ENCODE measurements around the gene EIF4A2.
A peak's percentile ranks its signal among the peaks of the same experiment; 100 is the strongest.
"Not testable (repeated sequence)": the region's sequence is repeated elsewhere in the genome, so short reads cannot be mapped to it uniquely, and the experiment has no call there.

EIF4A2 gene

GRCh38 chr3:186788482-186789370, 5.3 kb downstream of the EIF4A2 start:
- Histone ChIP-seq H3K27me3 (ENCODE audit: control insufficient read depth, insufficient read depth, low read length) (no peaks in the 10 kb centered on the region), H3K9ac (ENCODE audit: low read length) (no peak overlapping the region), H3K36me3 (ENCODE audit: control insufficient read depth, insufficient read depth, low read length) (peaks cover 51% of the 10 kb centered on the region), H3K4me1 (ENCODE audit: control insufficient read depth, insufficient read depth, low read length) (peaks cover 26% of the 10 kb centered on the region), H3K4me3 (ENCODE audit: low read length) (no peak overlapping the region), H3K27ac (ENCODE audit: low read depth, low read length) (no peak overlapping the region)

GRCh38 chr3:186789554-186790260, 6.3 kb downstream of the EIF4A2 start:
- no peak overlapping the region for H3K9ac ChIP-seq (ENCODE audit: low read length)
- H3K27me3 ChIP-seq (ENCODE audit: control insufficient read depth, insufficient read depth, low read length) = no peaks in the 10 kb centered on the region
- peaks cover 42% of the 10 kb centered on the region for H3K36me3 ChIP-seq (ENCODE audit: control insufficient read depth, insufficient read depth, low read length)
- peaks cover 24% of the 10 kb centered on the region for H3K4me1 ChIP-seq (ENCODE audit: control insufficient read depth, insufficient read depth, low read length)
- no peak overlapping the region for H3K4me3 ChIP-seq (ENCODE audit: low read length)
- H3K27ac ChIP-seq (ENCODE audit: low read depth, low read length) = no peak overlapping the region

- Histone ChIP-seq H3K9ac (ENCODE audit: low read length) (no peak overlapping the region), H3K27ac (ENCODE audit: low read depth, low read length) (no peak overlapping the region), H3K4me3 (ENCODE audit: low read length) (no peak overlapping the region), H3K27me3 (ENCODE audit: control insufficient read depth, insufficient read depth, low read length) (no peaks in the 10 kb centered on the region), H3K36me3 (ENCODE audit: control insufficient read depth, insufficient read depth, low read length) (peaks cover 37% of the 10 kb centered on the region), H3K4me1 (ENCODE audit: control insufficient read depth, insufficient read depth, low read length) (peaks cover 16% of the 10 kb centered on the region)
Measured at GRCh38 chr3:186790261-186790981, 7.0 kb downstream of the EIF4A2 start.

DNA sequence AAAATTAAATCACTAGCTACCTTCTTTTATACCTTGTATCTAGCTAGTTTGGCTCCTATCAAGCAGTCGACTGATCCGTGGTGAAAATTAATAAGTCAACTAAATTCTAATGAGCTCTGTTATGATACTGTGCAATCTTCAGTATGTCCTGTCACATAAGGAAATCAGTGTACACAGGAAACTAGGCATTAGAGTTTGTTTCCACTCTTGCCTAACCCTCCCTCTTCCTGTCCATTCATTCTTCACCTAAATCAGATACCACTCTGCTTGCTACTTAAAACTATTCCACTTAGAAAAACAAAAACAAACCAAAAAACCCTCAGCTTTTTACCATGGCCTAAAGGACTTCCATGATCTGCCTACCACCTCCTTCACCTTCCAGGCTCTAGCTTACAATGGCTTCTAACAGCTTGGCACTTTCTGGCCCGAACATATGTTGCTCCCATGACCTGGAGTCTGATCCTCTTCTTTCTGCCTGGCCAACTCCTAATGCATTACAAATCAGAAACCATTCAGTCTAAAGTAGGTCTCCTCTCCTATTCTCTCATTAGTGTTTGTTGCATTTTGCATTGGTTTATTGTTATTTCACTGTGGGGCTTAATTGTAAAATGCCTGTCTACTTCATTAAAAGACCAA, 15.0 kb downstream of the EIF4A2 start:
- no peak overlapping the region for H3K9ac ChIP-seq (ENCODE audit: low read length)
- H3K27me3 ChIP-seq (ENCODE audit: control insufficient read depth, insufficient read depth, low read length) = no peaks in the 10 kb centered on the region
- H3K36me3 ChIP-seq (ENCODE audit: control insufficient read depth, insufficient read depth, low read length) = peaks cover 3% of the 10 kb centered on the region
- no peak overlapping the region for H3K4me3 ChIP-seq (ENCODE audit: low read length)
- H3K4me1 ChIP-seq (ENCODE audit: control insufficient read depth, insufficient read depth, low read length) = no peaks in the 10 kb centered on the region
- no peak overlapping the region for H3K27ac ChIP-seq (ENCODE audit: low read depth, low read length)

GRCh38 chr3:186800285-186800684, 16.9 kb downstream of the EIF4A2 start:
- H3K27ac ChIP-seq (ENCODE audit: low read depth, low read length) = no peak overlapping the region
- peaks cover 3% of the 10 kb centered on the region for H3K36me3 ChIP-seq (ENCODE audit: control insufficient read depth, insufficient read depth, low read length)
- H3K4me1 ChIP-seq (ENCODE audit: control insufficient read depth, insufficient read depth, low read length) = peaks cover under 1% of the 10 kb centered on the region
- no peak overlapping the region for H3K9ac ChIP-seq (ENCODE audit: low read length)
- no peaks in the 10 kb centered on the region for H3K27me3 ChIP-seq (ENCODE audit: control insufficient read depth, insufficient read depth, low read length)
- no peak overlapping the region for H3K4me3 ChIP-seq (ENCODE audit: low read length)

GRCh38 chr3:186802701-186803100, 19.3 kb downstream of the EIF4A2 start:
- no peak overlapping the region for H3K27ac ChIP-seq (ENCODE audit: low read depth, low read length)
- H3K4me3 ChIP-seq (ENCODE audit: low read length) = no peak overlapping the region
- H3K4me1 ChIP-seq (ENCODE audit: control insufficient read depth, insufficient read depth, low read length) = peaks cover 6% of the 10 kb centered on the region
- H3K36me3 ChIP-seq (ENCODE audit: control insufficient read depth, insufficient read depth, low read length) = no peaks in the 10 kb centered on the region
- no peak overlapping the region for H3K9ac ChIP-seq (ENCODE audit: low read length)
- H3K27me3 ChIP-seq (ENCODE audit: control insufficient read depth, insufficient read depth, low read length) = no peaks in the 10 kb centered on the region

DNA sequence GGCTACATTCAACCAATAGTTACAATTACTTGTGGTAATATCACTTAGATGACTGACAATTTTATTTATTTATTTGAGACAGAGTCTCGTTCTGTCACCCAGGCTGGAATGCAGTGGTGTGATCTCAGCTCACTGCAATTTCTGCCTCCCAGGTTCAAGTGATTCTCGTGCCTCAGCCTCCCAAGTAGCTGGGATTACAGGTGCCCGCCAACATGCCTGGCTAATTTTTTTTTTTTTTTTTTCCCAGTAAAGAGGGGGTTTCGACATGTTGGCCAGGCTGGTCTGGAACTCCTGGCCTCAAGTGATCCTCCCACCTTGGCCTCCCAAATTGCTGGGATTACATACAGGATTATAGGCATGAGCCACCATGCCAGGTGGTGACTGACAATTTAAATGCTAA, 20.1 kb downstream of the EIF4A2 start:
- H3K27ac ChIP-seq (ENCODE audit: low read depth, low read length); H3K27me3 ChIP-seq (ENCODE audit: control insufficient read depth, insufficient read depth, low read length); H3K4me3 ChIP-seq (ENCODE audit: low read length); H3K4me1 ChIP-seq (ENCODE audit: control insufficient read depth, insufficient read depth, low read length); H3K36me3 ChIP-seq (ENCODE audit: control insufficient read depth, insufficient read depth, low read length); H3K9ac ChIP-seq (ENCODE audit: low read length): not testable (repeated sequence)

DNA sequence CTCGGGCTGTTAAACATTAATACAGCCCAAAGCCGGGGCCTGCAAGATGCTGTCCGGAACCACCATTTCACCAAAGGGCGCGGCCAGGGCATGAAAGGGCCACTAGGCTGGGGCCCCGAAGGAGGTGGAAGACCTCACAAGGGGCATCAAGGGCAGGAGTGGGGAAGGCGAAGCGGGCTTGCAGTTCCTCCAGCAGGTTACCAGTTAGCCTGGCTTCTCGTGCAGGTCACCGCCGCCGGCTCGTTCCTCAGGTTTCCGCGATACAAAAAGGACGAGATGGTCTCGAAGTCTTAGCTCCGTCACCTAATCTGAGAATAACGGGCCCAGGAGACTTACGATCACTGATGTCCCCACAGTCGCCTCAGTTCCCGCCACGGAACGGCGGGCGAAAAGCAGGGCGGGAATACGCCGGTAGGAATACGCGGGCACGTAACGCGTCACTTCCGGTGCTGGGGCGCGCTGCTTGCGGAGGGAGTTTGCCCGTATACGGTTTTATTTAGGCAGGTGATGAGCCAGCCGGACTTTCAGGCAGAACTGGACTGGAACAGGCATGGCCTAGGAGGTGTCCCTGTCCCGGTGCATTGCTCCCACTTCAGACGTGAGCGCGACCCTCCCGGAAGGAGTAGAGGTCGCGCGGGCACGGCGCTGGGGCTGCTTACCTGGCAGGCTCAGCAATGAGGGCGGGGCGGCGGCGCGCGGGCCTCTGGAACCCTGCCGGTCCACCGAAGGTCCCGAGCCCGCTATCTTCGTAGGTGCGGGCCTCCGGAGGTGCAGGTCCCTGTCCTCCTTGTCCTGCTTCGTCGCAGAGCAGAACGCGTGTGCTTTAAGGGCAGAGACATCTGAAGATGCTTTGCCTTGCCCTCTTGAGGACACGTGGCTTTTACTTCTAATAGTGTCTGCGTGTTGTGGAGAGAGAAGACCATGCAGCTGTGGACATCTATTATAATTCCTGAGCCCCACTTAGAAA, 23.0 kb downstream of the EIF4A2 start, which contains the start of gene RFC4:
Gene RFC4, minus strand, starts transcription at position 394 of the 967 bp plus-strand sequence. CDS start 1,769 bp downstream, outside the sequence.
- Histone ChIP-seq H3K36me3 (ENCODE audit: control insufficient read depth, insufficient read depth, low read length) (no peaks in the 10 kb centered on the region), H3K4me3 (ENCODE audit: low read length) (peak within 1 kb of the TSS; percentile 99), H3K27ac (ENCODE audit: low read depth, low read length) (peak within 1 kb of the TSS; percentile 94), H3K9ac (ENCODE audit: low read length) (peak within 1 kb of the TSS; percentile 92), H3K4me1 (ENCODE audit: control insufficient read depth, insufficient read depth, low read length) (peaks cover 6% of the 10 kb centered on the region), H3K27me3 (ENCODE audit: control insufficient read depth, insufficient read depth, low read length) (no peaks in the 10 kb centered on the region)

GRCh38 chr3:186807231-186807630, 23.9 kb downstream of the EIF4A2 start:
- H3K36me3 ChIP-seq (ENCODE audit: control insufficient read depth, insufficient read depth, low read length) = no peaks in the 10 kb centered on the region
- H3K9ac ChIP-seq (ENCODE audit: low read length) = peak overlapping the region; percentile 92
- H3K4me1 ChIP-seq (ENCODE audit: control insufficient read depth, insufficient read depth, low read length) = peaks cover 6% of the 10 kb centered on the region
- peak overlapping the region; percentile 99 for H3K4me3 ChIP-seq (ENCODE audit: low read length)
- H3K27me3 ChIP-seq (ENCODE audit: control insufficient read depth, insufficient read depth, low read length) = no peaks in the 10 kb centered on the region
- H3K27ac ChIP-seq (ENCODE audit: low read depth, low read length) = no peak overlapping the region

DNA sequence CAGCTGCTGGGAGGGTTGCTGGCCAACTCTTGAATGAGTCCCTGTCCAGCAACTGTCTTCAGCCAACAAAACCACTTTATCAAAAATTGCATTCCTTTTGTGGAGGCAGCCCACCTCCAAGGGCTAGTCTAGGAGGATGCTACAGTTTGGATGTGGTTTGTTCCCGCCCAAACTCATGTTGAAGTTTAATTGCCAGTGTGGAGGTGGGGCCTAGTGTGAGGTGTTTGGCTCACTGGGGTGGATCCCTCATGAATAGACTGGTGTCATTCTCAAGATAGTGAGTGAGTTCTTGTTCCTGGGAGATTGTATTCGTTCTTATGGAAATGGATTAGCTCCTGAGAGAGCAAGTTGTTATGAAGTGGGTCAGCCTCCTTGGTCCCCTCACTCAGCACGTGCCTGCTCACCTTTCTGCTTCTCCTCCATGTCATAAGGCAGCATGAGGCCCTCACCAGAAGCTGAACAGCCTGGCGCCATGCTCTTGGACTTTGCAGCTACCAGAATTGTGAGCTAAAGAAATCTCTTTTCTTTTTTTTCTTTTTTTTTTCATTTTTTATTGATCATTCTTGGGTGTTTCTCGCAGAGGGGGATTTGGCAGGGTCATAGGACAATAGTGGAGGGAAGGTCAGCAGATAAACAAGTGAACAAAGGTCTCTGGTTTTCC, 27.1 kb downstream of the EIF4A2 start:
- Histone ChIP-seq H3K36me3 (ENCODE audit: control insufficient read depth, insufficient read depth, low read length) (no peaks in the 10 kb centered on the region), H3K27ac (ENCODE audit: low read depth, low read length) (no peak overlapping the region), H3K4me1 (ENCODE audit: control insufficient read depth, insufficient read depth, low read length) (peaks cover 3% of the 10 kb centered on the region), H3K4me3 (ENCODE audit: low read length) (no peak overlapping the region), H3K27me3 (ENCODE audit: control insufficient read depth, insufficient read depth, low read length) (no peaks in the 10 kb centered on the region), H3K9ac (ENCODE audit: low read length) (no peak overlapping the region)

DNA sequence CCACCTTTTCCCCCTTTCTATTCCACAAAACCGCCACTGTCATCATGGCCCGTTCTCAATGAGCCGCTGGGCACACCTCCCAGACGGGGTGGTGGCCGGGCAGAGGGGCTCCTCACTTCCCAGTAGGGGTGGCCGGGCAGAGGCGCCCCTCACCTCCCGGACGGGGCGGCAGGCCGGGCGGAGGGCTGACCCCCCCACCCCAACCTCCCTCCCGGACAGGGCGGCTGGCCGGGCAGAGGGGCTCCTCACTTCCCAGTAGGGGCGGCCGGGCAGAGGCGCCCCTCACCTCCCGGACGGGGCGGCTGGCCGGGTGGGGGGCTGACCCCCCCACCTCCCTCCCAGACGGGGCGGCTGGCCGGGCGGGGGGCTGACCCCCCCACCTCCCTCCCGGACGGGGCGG, 27.9 kb downstream of the EIF4A2 start:
- H3K4me1 ChIP-seq (ENCODE audit: control insufficient read depth, insufficient read depth, low read length); H3K4me3 ChIP-seq (ENCODE audit: low read length); H3K36me3 ChIP-seq (ENCODE audit: control insufficient read depth, insufficient read depth, low read length); H3K27ac ChIP-seq (ENCODE audit: low read depth, low read length); H3K27me3 ChIP-seq (ENCODE audit: control insufficient read depth, insufficient read depth, low read length); H3K9ac ChIP-seq (ENCODE audit: low read length): not testable (repeated sequence)
